VCaP (cell line): ENCODE measurements around the gene REEP3.

Experiments used
- H3K27ac ChIP-seq: fragments of 450-650 bp; 2 replicates; pipeline ENCODE4 v1.5.1; 2017
- TF ChIP-seq, protein P1 (sequence below): fragments of 450-650 bp; conservative IDR thresholded peaks from 2 replicates; pipeline ENCODE4 v1.5.1; 2017; ENCODE audit warnings: mild to moderate bottlenecking, moderate library complexity

Gene REEP3

DNA sequence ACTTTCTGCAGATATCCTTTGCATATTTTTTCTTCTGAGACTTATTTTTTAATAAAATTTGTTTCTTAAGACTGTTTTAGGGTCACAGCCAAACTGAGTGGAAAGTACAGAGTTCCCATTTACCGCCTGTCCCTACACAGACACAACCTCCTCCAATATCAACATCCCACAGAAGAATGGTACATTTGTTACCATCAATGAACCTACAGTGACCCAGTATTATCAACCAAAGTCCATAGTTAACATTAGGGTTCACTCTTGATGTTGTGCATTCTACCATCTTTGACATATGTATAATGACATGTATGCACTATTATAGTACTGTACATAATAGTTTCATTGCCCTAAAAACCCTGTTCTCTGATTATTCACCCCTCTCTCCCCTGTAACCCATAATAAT, 14.6 kb upstream of the REEP3 start:
- TF ChIP-seq, protein P1, sequence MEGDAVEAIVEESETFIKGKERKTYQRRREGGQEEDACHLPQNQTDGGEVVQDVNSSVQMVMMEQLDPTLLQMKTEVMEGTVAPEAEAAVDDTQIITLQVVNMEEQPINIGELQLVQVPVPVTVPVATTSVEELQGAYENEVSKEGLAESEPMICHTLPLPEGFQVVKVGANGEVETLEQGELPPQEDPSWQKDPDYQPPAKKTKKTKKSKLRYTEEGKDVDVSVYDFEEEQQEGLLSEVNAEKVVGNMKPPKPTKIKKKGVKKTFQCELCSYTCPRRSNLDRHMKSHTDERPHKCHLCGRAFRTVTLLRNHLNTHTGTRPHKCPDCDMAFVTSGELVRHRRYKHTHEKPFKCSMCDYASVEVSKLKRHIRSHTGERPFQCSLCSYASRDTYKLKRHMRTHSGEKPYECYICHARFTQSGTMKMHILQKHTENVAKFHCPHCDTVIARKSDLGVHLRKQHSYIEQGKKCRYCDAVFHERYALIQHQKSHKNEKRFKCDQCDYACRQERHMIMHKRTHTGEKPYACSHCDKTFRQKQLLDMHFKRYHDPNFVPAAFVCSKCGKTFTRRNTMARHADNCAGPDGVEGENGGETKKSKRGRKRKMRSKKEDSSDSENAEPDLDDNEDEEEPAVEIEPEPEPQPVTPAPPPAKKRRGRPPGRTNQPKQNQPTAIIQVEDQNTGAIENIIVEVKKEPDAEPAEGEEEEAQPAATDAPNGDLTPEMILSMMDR: no peak
- peak overlapping the region; percentile 68 for H3K27ac ChIP-seq

DNA sequence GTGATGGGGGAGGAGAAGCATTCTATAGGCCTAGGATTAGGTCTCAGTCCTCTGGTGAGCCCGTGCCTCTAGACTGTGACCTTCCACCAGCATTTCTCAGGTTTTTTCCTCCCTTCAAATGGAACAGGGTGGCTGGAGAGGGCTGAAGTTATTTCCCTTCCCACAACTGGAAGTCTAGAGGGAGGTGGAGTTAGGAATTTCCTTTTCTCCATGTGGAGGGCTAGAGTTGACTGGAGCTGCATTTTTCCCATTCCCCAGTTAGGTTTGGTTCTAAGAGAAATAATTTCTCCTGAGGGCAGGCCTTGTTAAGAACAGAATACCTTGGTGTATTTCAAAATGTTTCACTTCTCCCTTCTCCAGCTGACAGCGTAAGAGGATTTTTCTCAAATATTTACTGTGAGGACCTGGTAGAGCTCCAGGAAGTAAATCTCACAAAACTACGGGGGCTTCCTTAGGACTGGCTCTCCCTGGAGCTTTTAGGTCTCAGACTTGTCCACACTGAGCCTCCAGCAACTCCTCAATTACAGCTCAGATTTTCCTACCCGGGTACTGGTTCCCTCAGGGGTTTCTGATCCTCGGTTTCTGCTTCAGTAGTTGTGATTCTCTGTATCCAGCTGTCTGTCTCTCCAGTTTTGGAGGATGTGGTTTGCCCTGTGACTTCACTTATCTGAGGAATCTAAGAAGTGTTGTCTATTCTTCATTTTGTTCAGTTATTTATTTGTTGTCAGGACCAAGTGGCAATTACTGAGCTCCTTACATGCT, 6.0 kb upstream of the REEP3 start:
- TF ChIP-seq, protein P1: no peak
- peak overlapping the region; percentile 69 for H3K27ac ChIP-seq

DNA sequence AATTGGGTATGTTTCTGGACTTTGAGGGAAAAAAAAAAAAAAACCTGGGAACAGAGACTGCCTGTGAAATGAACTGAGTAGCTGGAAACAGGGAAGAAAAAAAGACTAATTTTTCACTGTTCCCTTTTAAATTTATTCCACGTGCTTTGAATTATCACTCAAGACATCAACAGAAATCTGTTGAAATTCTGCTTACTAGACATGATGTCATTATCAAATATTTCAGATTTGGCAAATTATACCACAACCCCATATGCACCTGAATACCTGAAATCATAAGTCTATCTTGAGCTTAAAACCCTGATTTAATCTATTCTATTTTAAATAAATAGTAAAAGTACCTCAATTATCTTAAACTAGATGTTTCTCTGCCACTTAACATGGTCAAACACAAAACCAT, 5.0 kb upstream of the REEP3 start:
- TF ChIP-seq, protein P1: no peak
- peak overlapping the region; percentile 69; the same call in 1 of the 2 replicates for H3K27ac ChIP-seq

DNA sequence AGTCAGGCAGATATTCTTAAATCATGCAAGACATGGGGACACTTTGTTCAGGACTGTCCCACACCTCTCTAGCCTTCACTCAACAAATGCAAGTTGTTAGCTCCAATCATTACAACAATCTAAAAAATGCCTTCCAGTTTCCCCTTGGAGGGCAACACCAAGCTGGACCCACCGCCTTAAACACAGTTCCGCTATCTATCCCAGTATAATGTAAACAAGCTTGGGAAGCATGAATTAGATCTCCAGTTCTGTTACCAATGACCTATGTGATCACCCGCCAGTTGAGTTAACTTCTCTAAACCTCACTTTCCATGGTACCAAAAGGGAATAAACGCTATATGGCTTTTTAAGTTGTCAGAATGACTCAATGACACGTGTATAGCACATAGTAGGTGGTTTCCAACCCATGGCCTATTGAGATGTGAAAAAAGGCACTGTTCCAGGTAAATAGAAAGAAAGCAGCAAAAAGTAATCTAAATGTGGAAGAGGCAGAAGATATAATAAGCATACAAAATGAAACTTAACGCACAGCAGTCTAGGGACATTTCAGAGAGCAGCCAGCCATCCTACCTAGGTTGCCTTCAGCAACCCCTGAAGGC, 2.4 kb upstream of the REEP3 start:
- TF ChIP-seq, protein P1: no peak
- H3K27ac ChIP-seq: peak overlapping the region; percentile 99

DNA sequence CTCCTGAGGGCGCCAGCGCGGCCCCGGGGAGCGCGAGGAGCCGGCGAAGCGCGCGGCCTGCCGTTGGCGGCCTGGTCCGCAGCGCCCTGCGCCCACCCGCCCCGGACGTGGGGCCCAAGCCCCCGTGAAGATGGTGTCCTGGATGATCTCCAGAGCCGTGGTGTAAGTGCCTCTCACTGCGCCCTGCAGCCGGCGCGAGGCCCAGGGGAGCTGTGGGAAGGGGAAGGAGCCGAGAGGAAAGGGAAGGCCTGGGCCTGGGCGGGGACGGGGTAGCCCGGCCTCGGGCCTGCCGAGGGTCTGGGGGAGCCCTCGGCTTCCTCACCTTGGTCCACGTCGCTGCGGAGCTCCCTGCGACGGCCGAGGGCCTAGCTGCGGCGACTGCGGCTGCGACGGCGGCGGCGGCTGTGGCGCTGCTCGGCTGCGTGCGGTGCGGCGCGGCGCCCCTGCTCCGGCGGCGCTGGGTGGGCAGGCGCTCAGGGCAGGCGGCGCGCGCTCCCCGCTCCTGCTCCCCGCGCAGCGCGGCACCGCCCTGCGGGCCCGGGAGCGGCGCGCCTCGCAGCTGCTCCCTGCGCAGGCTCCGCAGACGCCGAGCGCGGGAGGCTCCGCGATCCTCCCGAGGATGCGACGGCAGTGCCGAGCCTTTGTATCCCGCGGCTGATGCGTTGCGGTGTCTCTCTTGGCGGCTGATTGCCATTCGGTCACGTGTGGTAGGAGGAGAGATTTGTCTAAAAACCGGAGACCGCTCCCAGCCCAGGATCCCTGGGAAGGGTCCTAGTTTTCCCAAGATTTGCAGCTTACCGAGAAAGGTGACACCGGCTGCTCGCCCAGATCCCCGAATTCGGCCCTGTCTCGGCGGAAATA, 445 bp downstream of the REEP3 start:
- TF ChIP-seq, protein P1: no peak
- peak overlapping the region; percentile 99 for H3K27ac ChIP-seq

DNA sequence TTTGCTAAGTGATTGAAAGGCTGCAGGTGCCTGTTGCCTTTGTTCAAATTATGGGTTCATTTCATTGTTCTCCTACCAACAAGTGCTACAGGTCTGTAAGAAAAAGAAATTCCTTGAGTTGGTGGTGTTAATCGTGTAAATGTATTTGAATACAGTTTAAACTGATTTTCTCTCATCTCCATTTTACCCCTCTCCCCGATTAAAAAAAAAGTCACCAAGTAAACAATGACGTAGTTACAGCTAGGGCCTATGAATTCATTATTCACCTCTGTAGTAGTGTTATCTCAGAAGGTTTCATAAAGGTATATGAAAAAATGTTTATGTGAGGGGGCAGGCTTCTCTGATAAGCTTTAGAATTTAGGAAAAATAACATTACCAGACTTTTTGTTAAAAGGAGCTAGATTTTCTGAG, 1.1 kb downstream of the REEP3 start:
- peak overlapping the region; percentile 99 for H3K27ac ChIP-seq
- TF ChIP-seq, protein P1: no peak

DNA sequence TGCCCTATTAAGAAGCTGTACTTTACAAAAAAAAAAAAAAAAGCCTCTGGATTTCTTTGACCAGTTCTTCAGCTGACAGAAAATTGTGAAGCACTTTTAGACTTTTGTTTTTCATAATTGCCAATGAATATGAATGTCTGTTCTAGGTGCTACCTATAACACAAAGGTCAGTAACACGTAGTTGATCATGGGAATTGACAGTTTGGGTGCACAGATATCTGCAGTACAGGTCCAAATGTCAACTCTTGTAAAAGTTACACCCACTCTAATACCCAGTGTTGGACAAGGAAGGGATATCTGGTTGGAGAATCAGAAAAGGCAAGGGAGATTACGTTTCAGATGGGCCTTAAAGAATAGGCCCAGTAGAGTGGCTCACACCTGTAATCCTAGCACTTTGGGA, 1.8 kb downstream of the REEP3 start:
- H3K27ac ChIP-seq: peak overlapping the region; percentile 99
- TF ChIP-seq, protein P1: no peak
